WERI-Rb-1 (cell line): ENCODE measurements around the gene TAF9.
"Not testable (repeated sequence)": the region's sequence is repeated elsewhere in the genome, so short reads cannot be mapped to it uniquely, and the experiment has no call there.

ENCODE experiments used
- DNase-seq: peaks from one replicate; pipeline ENCODE4 v3.0.0-alpha.2; 2020
- H3K27ac ChIP-seq: fragments of 250-450 bp; sonication (Bioruptor Pico); 2 replicates; pipeline ENCODE4 v1.5.1; 2020; ENCODE audit warnings: mild to moderate bottlenecking, moderate library complexity
- H3K27me3 ChIP-seq: fragments of 250-450 bp; sonication (Bioruptor Pico); 2 replicates; pipeline ENCODE4 v1.5.1; 2021; ENCODE audit warnings: mild to moderate bottlenecking, low read depth, moderate library complexity; ENCODE audit not compliant: insufficient read depth, severe bottlenecking
- H3K36me3 ChIP-seq: fragments of 250-450 bp; sonication (Bioruptor Pico); 2 replicates; pipeline ENCODE4 v1.5.1; 2020; ENCODE audit warnings: mild to moderate bottlenecking, moderate library complexity
- H3K4me3 ChIP-seq: 2 replicates; pipeline ENCODE4 v1.5.1; 2011; ENCODE audit warnings: low read depth, mild to moderate bottlenecking, control low read depth, low read length
- H3K9me3 ChIP-seq: fragments of 250-450 bp; sonication (Bioruptor Pico); 2 replicates; pipeline ENCODE4 v1.5.1; 2021; ENCODE audit warnings: mild to moderate bottlenecking, moderate library complexity; ENCODE audit not compliant: severe bottlenecking
- CTCF ChIP-seq: IDR thresholded peaks from 2 replicates; pipeline ENCODE4 v1.5.1; 2011; ENCODE audit warnings: low read depth, mild to moderate bottlenecking, control low read depth, inconsistent platforms, low read length

The TAF9 gene

DNA sequence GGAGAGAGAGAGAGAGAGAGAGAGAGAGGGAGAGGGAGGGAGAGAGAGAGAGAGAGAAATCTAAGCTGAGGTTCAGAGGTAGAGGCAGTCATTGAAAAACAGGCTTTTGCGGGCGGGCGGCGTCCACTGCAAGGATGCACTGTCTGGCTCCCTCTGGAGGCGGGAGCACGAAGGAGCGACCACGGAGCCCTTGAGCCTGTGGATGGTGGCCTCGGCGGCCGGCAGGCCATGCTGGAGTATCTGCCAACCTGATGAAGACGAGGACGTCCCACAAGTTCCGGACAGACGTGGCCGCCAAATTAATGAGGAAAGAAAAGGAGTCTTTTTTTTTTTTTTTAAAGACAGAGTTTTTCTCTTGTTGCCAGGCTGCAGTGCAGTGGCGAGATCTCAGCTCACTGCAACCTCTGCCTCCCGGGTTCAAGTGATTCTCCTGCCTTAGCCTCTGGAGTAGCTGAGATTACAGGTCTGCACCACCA, 34.5 kb downstream of the TAF9 start:
- Histone ChIP-seq H3K27ac (0 out of 2 replicates have a peak overlapping the region, but pooled peaks have one; percentile 27), H3K4me3 (no peak overlapping the region), H3K36me3 (no peaks in the 10 kb centered on the region), H3K27me3 (no peaks in the 10 kb centered on the region), H3K9me3 (no peaks in the 10 kb centered on the region)
- TF ChIP-seq CTCF = peak; percentile 92
- DNase-seq = peak; percentile 88

- H3K27me3 ChIP-seq, H3K9me3 ChIP-seq, H3K36me3 ChIP-seq, H3K27ac ChIP-seq, H3K4me3 ChIP-seq, DNase-seq: not testable (repeated sequence)
Observed at GRCh38 chr5:69333668-69334315, 35.5 kb downstream of the TAF9 start.

GRCh38 chr5:69331528-69332445, 37.5 kb downstream of the TAF9 start:
- TF ChIP-seq CTCF = no peak
- H3K4me3 ChIP-seq = peak overlapping the region; percentile 67
- H3K27ac ChIP-seq = no peak overlapping the region; the same call in 1 of the 2 replicates

GRCh38 chr5:69329905-69330489, 39.3 kb downstream of the TAF9 start:
- DNase-seq = no peak
- no peaks in the 10 kb centered on the region for H3K27me3 ChIP-seq

More at GRCh38 chr5:69331528-69332445, 37.5 kb downstream of the TAF9 start:
- Histone ChIP-seq H3K27me3 (no peaks in the 10 kb centered on the region), H3K9me3 (no peaks in the 10 kb centered on the region), H3K36me3 (no peaks in the 10 kb centered on the region)
- DNase-seq = no peak

DNA sequence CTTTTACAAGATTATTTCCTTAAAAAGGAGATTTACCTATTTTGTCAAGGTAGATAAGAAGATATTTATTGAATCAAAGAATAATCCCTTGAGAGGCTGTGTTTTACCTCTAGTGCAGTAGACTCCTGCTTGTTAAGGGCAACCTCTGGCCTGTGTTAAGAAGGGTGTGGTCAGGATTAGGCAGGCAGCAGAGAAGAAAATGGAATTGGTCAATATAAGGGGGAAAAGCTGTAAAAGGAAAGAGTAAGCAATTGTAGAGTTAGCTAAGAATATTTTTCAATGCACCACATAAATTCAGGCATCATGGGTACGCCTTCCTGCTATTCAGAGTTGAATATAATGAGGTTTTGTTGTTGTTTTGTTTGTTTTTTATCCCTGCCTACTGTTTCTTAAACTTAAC, 43.0 kb downstream of the TAF9 start:
- DNase-seq = no peak
- Histone ChIP-seq H3K9me3 (no peaks in the 10 kb centered on the region), H3K36me3 (no peaks in the 10 kb centered on the region), H3K27ac (no peak overlapping the region), H3K4me3 (no peak overlapping the region), H3K27me3 (no peaks in the 10 kb centered on the region)
- no peak for TF ChIP-seq CTCF

More at GRCh38 chr5:69329905-69330489, 39.3 kb downstream of the TAF9 start:
- no peak overlapping the region for H3K27ac ChIP-seq
- no peak overlapping the region for H3K4me3 ChIP-seq
- H3K36me3 ChIP-seq = no peaks in the 10 kb centered on the region
- no peak for TF ChIP-seq CTCF
- no peaks in the 10 kb centered on the region for H3K9me3 ChIP-seq

DNA sequence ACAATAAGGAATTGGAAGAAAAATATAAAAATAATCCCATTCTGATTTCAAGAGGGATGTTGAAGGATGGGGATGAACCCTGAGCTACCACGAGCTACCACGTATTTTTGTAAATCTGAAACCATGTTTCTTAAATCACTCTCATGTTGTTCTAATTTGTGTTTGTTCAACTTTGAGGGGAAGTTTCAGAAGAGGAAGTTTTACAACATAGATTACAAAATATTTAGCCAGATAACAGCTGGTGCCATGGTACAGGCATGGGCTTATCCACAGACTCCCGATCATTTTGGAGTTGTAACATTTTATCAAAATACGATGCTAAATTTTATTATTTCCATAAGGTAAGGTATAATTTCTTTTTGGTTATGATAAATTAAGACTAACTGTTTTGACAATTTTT, 51.9 kb downstream of the TAF9 start:
- DNase-seq = no peak
- no peak for TF ChIP-seq CTCF

More for the DNA sequence above, 51.9 kb downstream of the TAF9 start:
- H3K4me3 ChIP-seq = no peak overlapping the region
- peaks cover 18% of the 10 kb centered on the region for H3K36me3 ChIP-seq
- H3K27ac ChIP-seq = no peak overlapping the region
- H3K27me3 ChIP-seq = no peaks in the 10 kb centered on the region
- no peaks in the 10 kb centered on the region for H3K9me3 ChIP-seq
